ENCODE measurements around the gene ARNT2. TPM values are rescaled to one million over a fixed set of nuclear protein-coding genes. Genes with fewer than 3 reads are reported as not detected.

Gene ARNT2
- total RNA-seq, 4 donors from 2014 or later: 1.8 to 5.1 (median 3.6) TPM

GRCh38 chr15:80600626-80601025, 196.4 kb downstream of the ARNT2 start:
- Histone ChIP-seq H3K27me3 (peaks cover 3% of the 10 kb centered on the region), H3K4me3 (no peak overlapping the region), H3K36me3 (no peaks in the 10 kb centered on the region), H3K27ac (no peak overlapping the region), H3K9me3 (no peaks in the 10 kb centered on the region), H3K4me1 (no peaks in the 10 kb centered on the region)
- TF ChIP-seq CTCF (IDR thresholded peaks at IDR 0.05) (no peak), POLR2A (IDR thresholded peaks at IDR 0.05) (no peak), POLR2AphosphoS5 (IDR thresholded peaks at IDR 0.05) (no peak), EP300 (IDR thresholded peaks at IDR 0.05) (no peak)
- no peak for DNase-seq (ENCODE audit: low spot score in 2 of 2)
- 90% methylated on average over 3 of the region's 3 CpGs for WGBS

- no peaks in the 10 kb centered on the region for H3K36me3 ChIP-seq
- no peak for DNase-seq (ENCODE audit: low spot score in 2 of 2)
- H3K4me1 ChIP-seq: no peaks in the 10 kb centered on the region
- H3K27me3 ChIP-seq: peaks cover 3% of the 10 kb centered on the region
- H3K4me3 ChIP-seq: no peak overlapping the region
- H3K27ac ChIP-seq: no peak overlapping the region
- 69% methylated on average over 4 of the region's 4 CpGs for WGBS
- no peaks in the 10 kb centered on the region for H3K9me3 ChIP-seq
- no peak for TF ChIP-seq EP300 (IDR thresholded peaks at IDR 0.05)
- no peak for TF ChIP-seq POLR2A (IDR thresholded peaks at IDR 0.05)
- no peak for TF ChIP-seq CTCF (IDR thresholded peaks at IDR 0.05)
- no peak for TF ChIP-seq POLR2AphosphoS5 (IDR thresholded peaks at IDR 0.05)
Measured at GRCh38 chr15:80601256-80601655, 197.1 kb downstream of the ARNT2 start.

- H3K36me3 ChIP-seq: no peaks in the 10 kb centered on the region
- H3K4me1 ChIP-seq: peaks cover 25% of the 10 kb centered on the region
- H3K27ac ChIP-seq: no peak overlapping the region
- 79% methylated on average over 14 of the region's 14 CpGs for WGBS
- no peak overlapping the region for H3K4me3 ChIP-seq
- H3K27me3 ChIP-seq: peaks cover 3% of the 10 kb centered on the region
- DNase-seq (ENCODE audit: low spot score in 2 of 2): no peak
- H3K9me3 ChIP-seq: no peaks in the 10 kb centered on the region
- TF ChIP-seq POLR2AphosphoS5 (IDR thresholded peaks at IDR 0.05): no peak
- no peak for TF ChIP-seq EP300 (IDR thresholded peaks at IDR 0.05)
- TF ChIP-seq POLR2A (IDR thresholded peaks at IDR 0.05): no peak
- TF ChIP-seq CTCF (IDR thresholded peaks at IDR 0.05): no peak
Measured at GRCh38 chr15:80604583-80605575, 200.7 kb downstream of the ARNT2 start.

- WGBS: 96% methylated on average over 6 of the region's 6 CpGs
- Histone ChIP-seq H3K27ac (no peak overlapping the region), H3K4me1 (peaks cover 30% of the 10 kb centered on the region), H3K36me3 (no peaks in the 10 kb centered on the region), H3K9me3 (no peaks in the 10 kb centered on the region), H3K4me3 (no peak overlapping the region), H3K27me3 (peaks cover 3% of the 10 kb centered on the region)
- no peak for DNase-seq (ENCODE audit: low spot score in 2 of 2)
- no peak for TF ChIP-seq EP300 (IDR thresholded peaks at IDR 0.05)
- no peak for TF ChIP-seq POLR2A (IDR thresholded peaks at IDR 0.05)
- no peak for TF ChIP-seq CTCF (IDR thresholded peaks at IDR 0.05)
- TF ChIP-seq POLR2AphosphoS5 (IDR thresholded peaks at IDR 0.05): no peak
Measured at GRCh38 chr15:80605591-80606150, 201.5 kb downstream of the ARNT2 start.

- DNase-seq (ENCODE audit: low spot score in 2 of 2): no peak
- Histone ChIP-seq H3K36me3 (no peaks in the 10 kb centered on the region), H3K4me1 (peaks cover 30% of the 10 kb centered on the region), H3K27me3 (peaks cover 3% of the 10 kb centered on the region), H3K27ac (no peak overlapping the region), H3K4me3 (no peak overlapping the region), H3K9me3 (no peaks in the 10 kb centered on the region)
- WGBS: 88% methylated on average over 4 of the region's 4 CpGs
- TF ChIP-seq POLR2A (IDR thresholded peaks at IDR 0.05): no peak
- no peak for TF ChIP-seq CTCF (IDR thresholded peaks at IDR 0.05)
Measured at GRCh38 chr15:80606511-80607071, 202.4 kb downstream of the ARNT2 start.
